Uterus (tissue), 2 donors: ENCODE results near the gene SAMD4B.

Experiments
- CTCF ChIP-seq, 4 experiments: fragments of 200-600 bp in 2 of 4; fragments of 450-650 bp in 2 of 4; sonication (generic) in 2 of 4; IDR thresholded peaks; one replicate each; pipeline ENCODE4 v1.5.1; 2016 to 2019; ENCODE audit warnings: antibody characterized with exemption in 4 of 4, mild to moderate bottlenecking in 2 of 4, moderate library complexity in 1 of 4
- POLR2A ChIP-seq, 2 donors: fragments of 450-650 bp; IDR thresholded peaks; one replicate each; pipeline ENCODE4 v1.6.1; 2016; ENCODE audit warnings: antibody characterized with exemption in 2 of 2, mild to moderate bottlenecking in 1 of 2, moderate library complexity in 1 of 2

GRCh38 chr19:39384839-39385568 is 42.8 kb downstream of the SAMD4B start:
- TF ChIP-seq CTCF (IDR thresholded peaks at IDR 0.05): no peak
- TF ChIP-seq POLR2A (IDR thresholded peaks at IDR 0.05): no peak
